ENCODE results near the gene POLG2. TPM values are rescaled to one million over a fixed set of nuclear protein-coding genes. Genes with fewer than 3 reads are reported as not detected.

Gene POLG2
- total and polyA plus RNA-seq, 7 donors = 4.1 to 12.2 (median 6.6) TPM

DNA sequence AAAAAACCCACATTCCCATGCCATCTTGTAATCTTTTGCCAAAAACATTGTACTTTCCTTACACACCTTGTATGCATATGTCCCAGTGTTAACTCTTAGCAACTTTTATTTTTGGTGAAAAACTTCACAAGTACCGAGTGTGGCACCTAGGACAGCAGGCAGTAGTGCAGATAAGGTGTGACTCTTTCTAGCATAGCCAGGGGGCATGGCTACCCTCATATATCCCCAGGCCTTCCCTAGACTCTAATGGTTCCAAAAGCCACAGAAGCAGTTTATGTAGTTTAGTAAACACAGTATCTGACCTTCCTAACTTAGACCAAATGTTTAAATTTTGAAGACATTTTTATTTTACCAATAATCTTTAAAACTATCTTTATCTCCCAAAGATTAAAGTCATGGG lies 68.4 kb downstream of the POLG2 start:
- DNase-seq (no peak), ATAC-seq (no peak)
- no peaks in the 10 kb centered on the region for H3K9me3 ChIP-seq
- H3K4me1 ChIP-seq = no peaks in the 10 kb centered on the region
- TF ChIP-seq, protein P1, sequence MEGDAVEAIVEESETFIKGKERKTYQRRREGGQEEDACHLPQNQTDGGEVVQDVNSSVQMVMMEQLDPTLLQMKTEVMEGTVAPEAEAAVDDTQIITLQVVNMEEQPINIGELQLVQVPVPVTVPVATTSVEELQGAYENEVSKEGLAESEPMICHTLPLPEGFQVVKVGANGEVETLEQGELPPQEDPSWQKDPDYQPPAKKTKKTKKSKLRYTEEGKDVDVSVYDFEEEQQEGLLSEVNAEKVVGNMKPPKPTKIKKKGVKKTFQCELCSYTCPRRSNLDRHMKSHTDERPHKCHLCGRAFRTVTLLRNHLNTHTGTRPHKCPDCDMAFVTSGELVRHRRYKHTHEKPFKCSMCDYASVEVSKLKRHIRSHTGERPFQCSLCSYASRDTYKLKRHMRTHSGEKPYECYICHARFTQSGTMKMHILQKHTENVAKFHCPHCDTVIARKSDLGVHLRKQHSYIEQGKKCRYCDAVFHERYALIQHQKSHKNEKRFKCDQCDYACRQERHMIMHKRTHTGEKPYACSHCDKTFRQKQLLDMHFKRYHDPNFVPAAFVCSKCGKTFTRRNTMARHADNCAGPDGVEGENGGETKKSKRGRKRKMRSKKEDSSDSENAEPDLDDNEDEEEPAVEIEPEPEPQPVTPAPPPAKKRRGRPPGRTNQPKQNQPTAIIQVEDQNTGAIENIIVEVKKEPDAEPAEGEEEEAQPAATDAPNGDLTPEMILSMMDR (IDR thresholded peaks at IDR 0.05) = no peak
- 83 to 89% (median 88%) methylated on average over 1 of the region's 1 CpG for WGBS, 3 donors
- H3K36me3 ChIP-seq (ENCODE audit: insufficient read depth in 1 of 2, low read depth in 1 of 2) = no peaks in the 10 kb centered on the region
- H3K27ac ChIP-seq = no peak overlapping the region
- no peak overlapping the region for H3K4me3 ChIP-seq
- intact Hi-C loops (cut with DNase I) = no loop called here
- H3K27me3 ChIP-seq (ENCODE audit: insufficient read depth in 3 of 3, low read length in 2 of 3) = peaks cover 0 to 10% (median 0%) of the 10 kb centered on the region in 3 donors

Other genes with a start within 250 kb of the POLG2 start
- 10 to 100 TPM; 45.7 to 72.7 (median 55.7) TPM for gene TEX2, start 233.8 kb downstream of the POLG2 start, total RNA-seq
- gene TEX2, start 233.8 kb downstream of the POLG2 start, polyA plus RNA-seq = 10 to 100 TPM; 29.4 to 57.1 (median 42.9) TPM
- 100 to 1,000 TPM in 2 of 4 donors, 10 to 100 TPM in 2; 71.9 to 117 (median 105) TPM for gene PECAM1, start 106.2 kb downstream of the POLG2 start, total RNA-seq
- 10 to 100 TPM; 21.0 to 40.5 (median 29.6) TPM for gene PECAM1, start 106.2 kb downstream of the POLG2 start, polyA plus RNA-seq
- 1 to 10 TPM in 3 of 4 donors, under 1 TPM in 1; 0.95 to 1.3 (median 1.1) TPM for gene MILR1, start 47.9 kb downstream of the POLG2 start, total RNA-seq
- 1 to 10 TPM in 2 of 3 donors, under 1 TPM in 1; 0.61 to 1.2 (median 1.1) TPM for gene MILR1, start 47.9 kb downstream of the POLG2 start, polyA plus RNA-seq
- gene DDX5, start 9.2 kb upstream of the POLG2 start, total RNA-seq = 100 to 1,000 TPM; 168 to 497 (median 345) TPM
- 100 to 1,000 TPM; 122 to 272 (median 135) TPM for gene DDX5, start 9.2 kb upstream of the POLG2 start, polyA plus RNA-seq
- gene CEP95, start 9.9 kb upstream of the POLG2 start, total RNA-seq = 10 to 100 TPM in 3 of 4 donors, 1 to 10 TPM in 1; 9.3 to 21.7 (median 11.6) TPM
- gene CEP95, start 9.9 kb upstream of the POLG2 start, polyA plus RNA-seq = 10 to 100 TPM; 15.7 to 17.4 (median 17.1) TPM
- 10 to 100 TPM in 2 of 4 donors, 1 to 10 TPM in 2; 8.3 to 12.0 (median 10.0) TPM for gene SMURF2, start 165.3 kb upstream of the POLG2 start, total RNA-seq
- 1 to 10 TPM; 4.3 to 6.6 (median 5.6) TPM for gene SMURF2, start 165.3 kb upstream of the POLG2 start, polyA plus RNA-seq